GM12875 (cell line): ENCODE results near the gene USP48.

Experiments
- H3K4me3 ChIP-seq: one replicate; pipeline ENCODE4 v1.5.1; 2011; ENCODE audit warnings: low read depth, low read length, control low read depth
- CTCF ChIP-seq: IDR thresholded peaks from 2 replicates; pipeline ENCODE4 v1.5.1; 2011; ENCODE audit warnings: low read depth, mild to moderate bottlenecking, control low read depth, inconsistent platforms, low read length, moderate library complexity, borderline replicate concordance; ENCODE audit not compliant: insufficient read depth

USP48 gene

GRCh38 chr1:21743476-21743875 is 39.5 kb downstream of the USP48 start:
- TF ChIP-seq CTCF = no peak
- H3K4me3 ChIP-seq = no peak overlapping the region

- TF ChIP-seq CTCF = no peak
- no peak overlapping the region for H3K4me3 ChIP-seq
These were observed 40.4 kb downstream of the USP48 start for GRCh38 chr1:21742578-21742977.

GRCh38 chr1:21741206-21741605 is 41.7 kb downstream of the USP48 start:
- TF ChIP-seq CTCF = no peak

GRCh38 chr1:21736876-21737275 is 46.1 kb downstream of the USP48 start:
- no peak overlapping the region for H3K4me3 ChIP-seq
- no peak for TF ChIP-seq CTCF

More at GRCh38 chr1:21741206-21741605, 41.7 kb downstream of the USP48 start:
- H3K4me3 ChIP-seq = no peak overlapping the region

- TF ChIP-seq CTCF = no peak
- no peak overlapping the region for H3K4me3 ChIP-seq
These were observed 46.9 kb downstream of the USP48 start for GRCh38 chr1:21736011-21736410.

GRCh38 chr1:21734526-21734925 is 48.4 kb downstream of the USP48 start:
- no peak overlapping the region for H3K4me3 ChIP-seq
- TF ChIP-seq CTCF = no peak

- no peak for TF ChIP-seq CTCF
- no peak overlapping the region for H3K4me3 ChIP-seq
These were observed 50.3 kb downstream of the USP48 start for GRCh38 chr1:21732664-21733063.
